Measurements from ENCODE around the gene COL4A6.

- TF ChIP-seq YY1 (IDR thresholded peaks at IDR 0.05; ENCODE audit: insufficient read depth, insufficient read length) (no peak), SUZ12 (IDR thresholded peaks at IDR 0.05; ENCODE audit: extremely low read depth, insufficient read depth, insufficient read length) (no peak)
Measured at GRCh38 chrX:108439426-108439942, 1.3 kb upstream of the COL4A6 start, which contains the start of gene COL4A5.

Measured in NT2/D1 (cell line).